Fibroblast of skin of abdomen (primary cell): Measurements from ENCODE around the gene TBXA2R. TPM values are rescaled to one million over a fixed set of nuclear protein-coding genes. Genes with fewer than 3 reads are reported as not detected.
A peak's percentile ranks its signal among the peaks of the same experiment; 100 is the strongest.
"Not testable (repeated sequence)": the region's sequence is repeated elsewhere in the genome, so short reads cannot be mapped to it uniquely, and the experiment has no call there.

Experiments
- DNase-seq: peaks from one replicate; pipeline ENCODE4 v3.0.0-alpha.2; 2013
- polyA plus RNA-seq, 2 experiments: library from polyadenylated mRNA; unstranded; fragments of 120-200 nt; gene quantifications; one replicate each; pipeline ENCODE4 v1.2.1, GENCODE V29; 2013; ENCODE audit not compliant: insufficient read length in 2 of 2

The TBXA2R gene
- 3.2 TPM for polyA plus RNA-seq (2013, experiment 1 of 2; ENCODE audit: insufficient read length)
- polyA plus RNA-seq (2013, experiment 2 of 2; ENCODE audit: insufficient read length), result 3.6 TPM

DNA sequence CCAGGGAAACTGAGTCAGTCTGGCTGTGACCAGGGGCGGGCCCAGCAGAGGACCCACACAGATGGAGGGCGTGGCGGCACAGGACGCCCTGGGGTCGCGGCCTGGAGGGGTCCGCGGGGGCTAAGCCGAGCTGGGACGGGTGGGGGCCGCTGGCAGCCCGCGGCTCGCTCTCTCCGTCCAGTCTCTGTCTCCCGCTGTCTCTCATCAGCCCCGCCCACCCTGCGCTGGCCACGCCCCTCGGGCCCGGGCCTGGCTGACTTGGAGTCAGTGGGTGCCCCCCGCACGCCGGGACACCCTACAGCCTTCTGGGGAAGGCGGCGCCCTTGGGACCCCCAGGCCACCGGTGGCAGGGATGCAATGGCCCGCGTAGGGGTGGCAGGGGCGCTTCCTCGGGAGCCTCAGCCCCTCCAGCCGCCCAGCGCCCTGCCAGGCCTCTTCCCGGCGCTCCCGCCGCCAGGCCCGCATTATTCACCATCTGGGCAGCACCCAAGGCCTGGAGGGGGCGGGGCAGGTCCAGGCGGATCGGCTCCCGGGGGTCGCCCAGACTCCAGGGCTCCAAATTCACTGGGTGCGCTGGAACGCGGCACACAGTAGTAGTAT, at the start of gene TBXA2R:
Gene TBXA2R, minus strand, starts transcription at position 186 of the 600 bp plus-strand sequence. CDS start 6,241 bp downstream, outside the sequence.
- DNase-seq, result peak; percentile 60

GRCh38 chr19:3656073-3656746, 49.5 kb upstream of the TBXA2R start:
- DNase-seq, result peak; percentile 50

- peak; percentile 97 for DNase-seq
Measured at GRCh38 chr19:3655402-3656072, 48.9 kb upstream of the TBXA2R start.

DNA sequence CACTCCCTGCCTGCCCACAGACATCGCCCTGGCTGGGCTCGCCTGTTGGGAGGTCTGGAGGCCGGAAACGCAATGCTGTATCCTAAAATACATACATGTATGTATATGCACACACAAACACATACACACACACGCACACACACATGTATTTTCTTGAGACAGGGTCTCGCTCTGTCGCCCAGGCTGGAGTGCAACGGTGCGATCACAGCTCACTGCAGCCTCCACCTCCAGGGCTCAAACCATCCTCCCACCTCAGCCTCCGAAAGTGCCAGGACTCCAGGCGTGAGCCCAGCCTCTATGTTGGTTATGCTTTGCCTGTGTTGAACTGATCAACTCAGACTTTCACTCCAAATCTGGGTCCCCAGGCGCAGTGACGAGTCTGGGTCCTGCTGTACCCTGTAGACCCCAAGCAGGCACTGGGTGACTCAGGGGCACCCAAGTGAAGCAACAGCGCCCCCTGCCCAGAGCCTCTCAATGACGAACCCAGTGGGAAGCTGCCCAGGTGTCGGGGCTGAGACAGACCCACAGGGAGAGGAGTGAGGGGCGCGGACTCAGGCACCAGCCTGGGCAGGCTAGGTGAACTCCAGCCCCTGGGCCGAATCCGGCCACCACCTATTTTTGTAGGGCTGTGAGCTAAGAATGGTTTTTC, 47.3 kb upstream of the TBXA2R start:
- no peak for DNase-seq

GRCh38 chr19:3653081-3653795, 46.6 kb upstream of the TBXA2R start:
- DNase-seq, result no peak

DNA sequence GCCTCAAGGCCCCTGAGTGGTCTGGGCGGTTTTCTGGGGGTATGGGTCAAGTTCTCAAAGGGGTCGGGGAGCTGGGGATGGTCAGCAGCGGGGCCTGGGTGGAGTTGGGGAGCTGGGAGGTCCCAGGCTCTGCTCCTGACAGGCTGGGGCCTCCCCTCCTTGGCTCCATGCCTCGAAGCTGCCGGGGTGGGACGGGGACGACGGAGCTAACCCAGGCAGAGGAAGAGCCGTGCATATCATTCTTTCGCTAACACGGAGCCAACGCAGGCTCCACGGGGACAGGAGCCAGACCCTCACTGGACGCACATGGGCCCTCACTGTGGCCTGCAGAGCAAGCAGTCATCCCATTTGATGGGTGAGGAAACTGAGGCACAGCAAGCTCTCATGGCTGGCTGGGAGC, 45.7 kb upstream of the TBXA2R start:
- no peak for DNase-seq

GRCh38 chr19:3651684-3652083, 45.0 kb upstream of the TBXA2R start:
- DNase-seq, result no peak

DNA sequence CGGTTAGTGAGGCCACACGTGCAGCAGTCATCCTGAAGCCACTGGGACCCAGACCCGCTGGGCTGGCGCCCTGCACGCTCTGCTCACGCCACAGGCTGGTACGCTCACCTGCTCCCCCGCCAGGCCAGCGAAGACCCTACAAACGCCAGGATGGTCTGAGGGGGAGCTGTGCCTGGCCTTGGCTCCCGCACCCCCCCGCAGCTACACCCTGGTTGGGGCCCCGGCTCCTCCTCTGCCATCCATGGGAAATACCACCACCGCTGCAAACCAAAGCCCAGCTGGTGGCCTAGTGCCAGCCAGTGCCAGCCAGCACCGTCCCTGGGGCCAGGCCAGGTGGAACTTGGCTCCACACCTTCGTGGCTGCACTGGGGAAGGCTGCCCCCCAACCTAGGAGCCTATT, 43.2 kb upstream of the TBXA2R start:
- DNase-seq, result no peak

GRCh38 chr19:3648037-3648905, 41.6 kb upstream of the TBXA2R start:
- DNase-seq, result no peak

GRCh38 chr19:3647102-3647501, 40.4 kb upstream of the TBXA2R start:
- not testable (repeated sequence) for DNase-seq

GRCh38 chr19:3646336-3647092, 39.8 kb upstream of the TBXA2R start:
- no peak for DNase-seq

GRCh38 chr19:3645726-3646125, 39.1 kb upstream of the TBXA2R start:
- DNase-seq, result no peak

GRCh38 chr19:3645067-3645396, 38.4 kb upstream of the TBXA2R start:
- no peak for DNase-seq

DNA sequence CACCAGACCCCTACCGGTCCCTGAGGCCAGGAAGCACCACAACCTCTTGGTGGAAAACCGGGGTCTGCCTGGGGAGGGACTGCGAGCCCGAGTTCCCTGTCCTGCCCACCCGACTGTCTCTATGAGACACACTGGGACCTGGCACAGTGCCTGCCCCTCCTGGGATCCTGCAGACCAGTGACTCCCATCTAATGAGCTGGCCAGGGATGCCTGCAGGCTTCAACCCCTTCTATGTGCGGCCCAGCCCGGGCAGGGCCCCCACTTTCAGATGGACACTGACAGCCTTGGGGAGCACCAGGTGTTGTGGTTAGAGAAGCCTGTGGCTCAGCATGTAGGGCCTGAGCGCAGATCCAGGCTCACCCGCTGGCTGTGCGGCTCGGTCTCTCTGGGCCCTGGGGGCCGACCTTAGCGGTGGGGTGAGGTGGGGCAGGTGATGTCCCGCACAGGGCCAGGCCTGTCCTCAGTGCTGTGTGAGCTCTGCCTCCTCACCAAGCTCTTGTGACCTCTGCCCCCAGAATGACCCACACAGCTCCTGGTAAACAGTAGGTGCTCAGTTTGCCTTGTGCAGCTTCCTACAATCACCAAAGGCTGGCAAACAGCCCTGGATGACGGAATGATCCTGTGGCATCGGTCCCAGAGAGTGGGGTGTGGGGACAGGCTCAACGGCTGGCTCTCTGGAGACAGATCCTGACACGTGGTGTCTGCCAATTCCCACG, 37.8 kb upstream of the TBXA2R start:
- no peak for DNase-seq

DNA sequence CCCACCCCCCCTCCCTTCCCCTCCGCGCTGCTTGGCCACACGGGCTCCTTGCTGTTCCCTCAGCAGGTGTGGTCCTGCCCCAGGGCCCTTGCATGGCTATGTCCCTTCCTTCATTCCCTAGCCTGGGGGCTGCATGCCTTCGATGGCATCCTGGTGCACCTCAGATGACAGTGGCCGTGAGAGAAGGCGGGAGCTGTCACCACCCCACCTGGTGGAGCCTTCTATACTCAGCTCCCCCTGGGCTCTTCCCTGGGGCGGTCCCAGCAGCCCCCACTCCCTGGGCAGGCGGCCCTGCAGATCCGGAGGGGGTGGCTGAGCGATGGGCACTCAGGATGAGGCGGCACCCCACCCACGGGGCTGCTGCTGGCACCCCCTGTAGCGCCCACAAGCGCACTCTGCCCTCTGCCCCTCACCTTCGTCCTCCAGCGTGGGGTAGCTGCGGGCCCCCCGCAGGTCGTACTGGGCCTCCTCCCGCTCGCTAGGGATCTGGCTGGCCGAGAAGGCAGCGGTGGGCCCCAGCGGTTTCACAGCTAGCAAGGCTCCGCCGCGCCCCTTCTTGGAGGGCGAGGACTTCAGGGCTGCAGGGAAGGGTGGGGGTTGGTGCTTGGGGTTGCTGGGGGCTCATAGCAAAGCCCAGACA, 37.1 kb upstream of the TBXA2R start:
- DNase-seq, result no peak

GRCh38 chr19:3642987-3643673, 36.5 kb upstream of the TBXA2R start:
- DNase-seq, result no peak

- no peak for DNase-seq
Measured at GRCh38 chr19:3642296-3642695, 35.6 kb upstream of the TBXA2R start.

DNA sequence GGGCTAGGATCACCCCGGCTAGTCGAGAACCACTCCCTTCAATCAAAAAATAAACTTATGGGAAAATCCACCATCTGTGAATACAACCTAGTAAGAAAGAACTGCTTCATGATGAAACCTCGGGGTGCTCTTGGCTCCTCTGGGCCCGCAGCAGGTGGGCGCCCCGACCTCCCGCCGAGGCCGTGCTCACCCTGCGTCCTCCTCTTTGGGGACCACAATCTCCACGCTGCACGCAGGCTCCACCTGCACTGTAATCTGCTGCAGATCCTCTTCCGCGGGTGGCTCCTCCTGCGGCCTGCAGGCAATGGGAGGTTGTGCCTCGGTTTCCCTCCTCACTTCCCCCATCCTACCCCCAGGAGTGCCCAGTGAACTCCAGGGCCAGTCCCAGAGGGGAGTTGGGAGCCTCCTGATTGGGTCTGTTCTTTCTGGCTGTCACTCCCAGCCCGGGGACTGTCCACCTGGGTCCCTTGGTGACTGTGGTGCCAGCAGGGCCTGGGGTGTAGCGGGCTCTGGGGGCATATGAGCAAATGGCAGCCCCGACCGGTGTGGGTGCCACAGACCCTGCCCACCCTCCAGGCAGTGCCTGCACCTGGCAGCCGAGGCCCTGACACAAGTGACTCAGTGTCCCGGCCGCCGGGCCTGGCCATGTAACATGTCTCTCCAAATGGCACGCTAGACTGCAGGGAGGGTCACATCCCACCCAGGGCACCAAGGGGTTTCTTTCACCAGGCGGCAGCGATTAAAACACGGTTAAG, 35.0 kb upstream of the TBXA2R start:
- DNase-seq, result no peak
